IMR-90 (cell line): ENCODE data around the gene USH2A. TPM values are rescaled to one million over a fixed set of nuclear protein-coding genes. Genes with fewer than 3 reads are reported as not detected.

Experiments used
- ATAC-seq: fragments of 200-7000 bp; cut with Tn5 transposase; 2 replicates; pipeline ENCODE4 v1.9.1; 2020; ENCODE audit warnings: low read depth, mild to moderate bottlenecking, moderate library complexity
- BruUV-seq: library from RNA; stranded (reverse); fragments of 400-500 nt; replicated peaks from 2 replicates; lab custom pipeline; 2021; lab: Mats Ljungman, UMichigan
- CTCF ChIA-PET: fragments of 300-600 bp; formaldehyde crosslinking; extraction: SDS; loops from one replicate; lab custom pipeline; 2021; ENCODE audit warnings: antibody characterized with exemption; lab: Yijun Ruan, JAX
- POLR2A ChIA-PET: fragments of 300-600 bp; sonication (Branson Sonifier 250); formaldehyde crosslinking; loops from one replicate; lab custom pipeline; 2022; ENCODE audit warnings: antibody characterized with exemption; ENCODE audit not compliant: unreplicated experiment; lab: Charles Lee
- DNase-seq: peaks from one replicate; pipeline ENCODE4 v3.0.0; 2013
- H2AFZ ChIP-seq: replicated peaks from 2 replicates; pipeline ENCODE3; 2013; ENCODE audit warnings: low read length, mild to moderate bottlenecking; ENCODE audit not compliant: poor library complexity
- H2AK5ac ChIP-seq: 2 replicates; pipeline ENCODE4 v1.6.1; 2013; ENCODE audit warnings: low read depth, low read length, inconsistent platforms
- H2AK9ac ChIP-seq: replicated peaks from 2 replicates; pipeline ENCODE3; 2013; ENCODE audit warnings: mild to moderate bottlenecking, low read depth, low read length, moderate library complexity; ENCODE audit not compliant: poor library complexity
- H2BK120ac ChIP-seq: 2 replicates; pipeline ENCODE4 v1.6.1; 2013; ENCODE audit warnings: low read depth, low read length, inconsistent platforms
- H2BK15ac ChIP-seq: 3 replicates; pipeline ENCODE4 v1.6.1; 2013; ENCODE audit warnings: low read depth, low read length, inconsistent platforms
- H2BK20ac ChIP-seq: 2 replicates; pipeline ENCODE4 v1.6.1; 2013; ENCODE audit warnings: low read depth, mild to moderate bottlenecking, inconsistent platforms, low read length, moderate library complexity
- H2BK5ac ChIP-seq: 2 replicates; pipeline ENCODE4 v1.6.1; 2013; ENCODE audit warnings: mild to moderate bottlenecking, low read depth, low read length, inconsistent platforms; ENCODE audit not compliant: poor library complexity, severe bottlenecking
- H3K14ac ChIP-seq: replicated peaks from 2 replicates; pipeline ENCODE4 v1.6.1; 2013; ENCODE audit warnings: low read depth, low read length, inconsistent platforms
- H3K18ac ChIP-seq: 2 replicates; pipeline ENCODE4 v1.6.1; 2013; ENCODE audit warnings: low read depth, low read length, control low read depth
- H3K23ac ChIP-seq: 2 replicates; pipeline ENCODE4 v1.6.1; 2013; ENCODE audit warnings: low read depth, low read length, inconsistent platforms
- H3K27ac ChIP-seq: 2 replicates; pipeline ENCODE4 v1.5.1; 2013; ENCODE audit warnings: mild to moderate bottlenecking, control low read depth, low read length; ENCODE audit not compliant: insufficient read depth
- H3K27me3 ChIP-seq: 2 replicates; pipeline ENCODE4 v1.6.1; 2013; ENCODE audit warnings: low read length; ENCODE audit not compliant: control insufficient read depth, insufficient read depth
- H3K36me3 ChIP-seq: 2 replicates; pipeline ENCODE4 v1.6.1; 2013; ENCODE audit warnings: low read length, mixed read lengths; ENCODE audit not compliant: control insufficient read depth, insufficient read depth
- H3K4ac ChIP-seq: 2 replicates; pipeline ENCODE4 v1.6.1; 2013; ENCODE audit warnings: low read depth, low read length, inconsistent platforms
- H3K4me1 ChIP-seq: 2 replicates; pipeline ENCODE4 v1.6.1; 2013; ENCODE audit warnings: low read length, mixed read lengths; ENCODE audit not compliant: control insufficient read depth, insufficient read depth
- H3K4me2 ChIP-seq: 2 replicates; pipeline ENCODE4 v1.6.1; 2013; ENCODE audit warnings: low read depth, mild to moderate bottlenecking, control low read depth, low read length, moderate library complexity
- H3K4me3 ChIP-seq: 2 replicates; pipeline ENCODE4 v1.5.1; 2013; ENCODE audit warnings: low read depth, mild to moderate bottlenecking, control low read depth, low read length, moderate library complexity; ENCODE audit not compliant: insufficient read depth
- H3K56ac ChIP-seq: 2 replicates; pipeline ENCODE4 v1.6.1; 2013; ENCODE audit warnings: low read length, inconsistent platforms; ENCODE audit not compliant: insufficient read depth; ENCODE audit errors: extremely low read depth
- H3K79me1 ChIP-seq, 2 experiments: 2 replicates each; pipeline ENCODE4 v1.6.1; 2013; ENCODE audit warnings: low read length in 2 of 2, inconsistent platforms in 1 of 2, low read depth in 1 of 2
- H3K9ac ChIP-seq: 2 replicates; pipeline ENCODE4 v1.6.1; 2013; ENCODE audit warnings: low read depth, low read length, control low read depth
- H3K9me1 ChIP-seq: 2 replicates; pipeline ENCODE4 v1.6.1; 2013; ENCODE audit warnings: low read length, inconsistent platforms; ENCODE audit not compliant: insufficient read depth
- H3K9me3 ChIP-seq: 2 replicates; pipeline ENCODE4 v1.6.1; 2013; ENCODE audit warnings: low read length; ENCODE audit not compliant: control insufficient read depth, insufficient read depth
- H4K20me1 ChIP-seq: 2 replicates; pipeline ENCODE4 v1.6.1; 2013; ENCODE audit warnings: low read length, inconsistent platforms; ENCODE audit not compliant: insufficient read depth
- H4K5ac ChIP-seq: 2 replicates; pipeline ENCODE4 v1.6.1; 2013; ENCODE audit warnings: mild to moderate bottlenecking, low read depth, low read length, control low read depth
- H4K8ac ChIP-seq, 2 experiments: 2 replicates each; pipeline ENCODE4 v1.6.1; 2013; ENCODE audit warnings: low read depth in 2 of 2, low read length in 2 of 2, control low read depth in 1 of 2, inconsistent platforms in 1 of 2
- H4K91ac ChIP-seq: 2 replicates; pipeline ENCODE4 v1.6.1; 2013; ENCODE audit warnings: low read depth, low read length, inconsistent platforms; ENCODE audit not compliant: insufficient read depth
- CEBPB ChIP-seq: IDR thresholded peaks from 2 replicates; pipeline ENCODE4 v1.6.1; 2012; ENCODE audit warnings: low read depth, low read length, improper control_type of control experiment
- FOS ChIP-seq: fragments of 150-350 bp; IDR thresholded peaks from 2 replicates; pipeline ENCODE4 v1.6.1; 2016; ENCODE audit warnings: low read depth, low read length
- MAFK ChIP-seq: IDR thresholded peaks from 2 replicates; pipeline ENCODE4 v1.6.1; 2012; ENCODE audit warnings: low read depth, low read length, improper control_type of control experiment
- RFX5 ChIP-seq: IDR thresholded peaks from 2 replicates; pipeline ENCODE4 v1.8.0; 2012; ENCODE audit warnings: low read depth, mild to moderate bottlenecking, low read length, moderate library complexity
- USF2 ChIP-seq: fragments of 150-350 bp; IDR thresholded peaks from 2 replicates; pipeline ENCODE4 v1.6.1; 2017; ENCODE audit warnings: mild to moderate bottlenecking, antibody characterized with exemption, low read length, low read depth
- dilution Hi-C: fragments of 300-500 bp; cut with HindIII; formaldehyde crosslinking; loops from one replicate; pipeline ENCODE4 v1.14.3; 2018; ENCODE audit warnings: low sequenced_read_pairs; ENCODE audit not compliant: unreplicated experiment
- in situ Hi-C: fragments of 300-500 bp; cut with MboI; formaldehyde crosslinking; loops from 3 replicates; pipeline ENCODE4 v1.14.3; 2019; ENCODE audit warnings: low sequenced_read_pairs, inconsistent platforms, mixed read lengths
- intact Hi-C: fragments of 100-400 bp; cut with micrococcal nuclease; formaldehyde crosslinking; loops from 2 replicates; pipeline ENCODE4 v1.10.0; 2022
- polyA plus RNA-seq, 3 experiments: library from polyadenylated mRNA; depleted of rRNA; stranded (reverse); fragments of >200 nt; gene quantifications; 2 replicates each; pipeline ENCODE4 v1.2.3, GENCODE V29; 2012; ENCODE audit warnings: low replicate concordance in 1 of 3
- total RNA-seq: library from RNA; depleted of rRNA; stranded (reverse); fragments of >200 nt; gene quantifications from 2 replicates; pipeline ENCODE4 v1.2.3, GENCODE V29; 2012
- TF ChIP-seq, protein P1 (sequence below): fragments of 150-350 bp; IDR thresholded peaks from 2 replicates; pipeline ENCODE4 v1.6.1; 2016; ENCODE audit warnings: low read depth, mild to moderate bottlenecking, low read length, moderate library complexity, borderline replicate concordance
- TF ChIP-seq, protein P2 (sequence below): conservative IDR thresholded peaks from 2 replicates; pipeline ENCODE4 v1.5.1; 2012; ENCODE audit warnings: mild to moderate bottlenecking, low read depth, low read length, improper control_type of control experiment

Gene USH2A
- total and polyA plus RNA-seq, 2 of the 4 experiments (the other 2 are of a cell fraction), result under 0.01 to 0.02 TPM

DNA sequence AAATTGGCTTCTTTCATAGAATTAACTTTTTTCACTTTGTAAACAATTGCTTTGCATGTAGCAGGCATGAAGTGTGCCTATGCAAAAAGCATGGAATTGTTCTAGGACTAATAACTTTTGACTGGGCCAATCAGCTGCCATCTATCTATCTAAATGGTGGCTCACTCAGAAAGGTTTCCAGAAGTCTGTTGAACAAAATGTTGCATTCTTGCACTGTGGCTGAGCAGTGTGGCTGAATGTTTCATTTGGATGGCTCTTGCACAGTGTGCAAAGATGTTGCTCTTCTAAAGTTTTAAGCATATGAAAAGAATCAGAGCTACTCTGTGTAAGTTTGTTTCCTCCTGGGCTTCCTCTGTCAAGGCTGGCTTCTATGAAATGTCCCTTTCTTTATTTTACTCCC is 642.6 kb downstream of the USH2A start:
- H2BK120ac ChIP-seq, result no peak overlapping the region
- H3K4me3 ChIP-seq, result no peak overlapping the region
- intact Hi-C loops, result no loop called here
- H3K4me1 ChIP-seq, result peaks cover 3% of the 10 kb centered on the region; the same call in 1 of the 2 replicates
- BruUV-seq, result no TSS peak
- H3K27me3 ChIP-seq, result no peaks in the 10 kb centered on the region
- H3K9me3 ChIP-seq, result no peaks in the 10 kb centered on the region
- in situ Hi-C loops, result no loop called here
- H3K27ac ChIP-seq, result no peak overlapping the region
- ChIA-PET POLR2A (no interaction called here), CTCF (no interaction called here)
- no peak overlapping the region for H2AK9ac ChIP-seq
- H4K8ac ChIP-seq, result no peak overlapping the region
- H4K20me1 ChIP-seq, result no peaks in the 10 kb centered on the region
- H3K36me3 ChIP-seq, result no peaks in the 10 kb centered on the region
- no peak overlapping the region for H3K4me2 ChIP-seq
- H3K4ac ChIP-seq, result no peak overlapping the region
- H3K18ac ChIP-seq, result no peak overlapping the region
- H3K23ac ChIP-seq, result no peak overlapping the region
- ATAC-seq (no peak; the same call in 1 of the 2 replicates), DNase-seq (no peak)
- H4K5ac ChIP-seq, result no peak overlapping the region
- H3K14ac ChIP-seq, result no peak overlapping the region
- no peak overlapping the region for H2BK15ac ChIP-seq
- H2BK20ac ChIP-seq, result no peak overlapping the region
- H2BK5ac ChIP-seq, result no peak overlapping the region
- dilution Hi-C loops, result no loop called here
- H3K56ac ChIP-seq, result no peak overlapping the region
- H2AK5ac ChIP-seq, result no peak overlapping the region
- no peak overlapping the region for H4K91ac ChIP-seq
- no peak overlapping the region for H3K9ac ChIP-seq
- no peak overlapping the region for H2AFZ ChIP-seq
- no peak for TF ChIP-seq CEBPB
- TF ChIP-seq, protein P1, sequence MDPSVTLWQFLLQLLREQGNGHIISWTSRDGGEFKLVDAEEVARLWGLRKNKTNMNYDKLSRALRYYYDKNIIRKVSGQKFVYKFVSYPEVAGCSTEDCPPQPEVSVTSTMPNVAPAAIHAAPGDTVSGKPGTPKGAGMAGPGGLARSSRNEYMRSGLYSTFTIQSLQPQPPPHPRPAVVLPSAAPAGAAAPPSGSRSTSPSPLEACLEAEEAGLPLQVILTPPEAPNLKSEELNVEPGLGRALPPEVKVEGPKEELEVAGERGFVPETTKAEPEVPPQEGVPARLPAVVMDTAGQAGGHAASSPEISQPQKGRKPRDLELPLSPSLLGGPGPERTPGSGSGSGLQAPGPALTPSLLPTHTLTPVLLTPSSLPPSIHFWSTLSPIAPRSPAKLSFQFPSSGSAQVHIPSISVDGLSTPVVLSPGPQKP, result no peak
- no peak for TF ChIP-seq USF2
- TF ChIP-seq RFX5, result no peak
- no peak for TF ChIP-seq MAFK
- TF ChIP-seq FOS, result no peak
- TF ChIP-seq, protein P2, sequence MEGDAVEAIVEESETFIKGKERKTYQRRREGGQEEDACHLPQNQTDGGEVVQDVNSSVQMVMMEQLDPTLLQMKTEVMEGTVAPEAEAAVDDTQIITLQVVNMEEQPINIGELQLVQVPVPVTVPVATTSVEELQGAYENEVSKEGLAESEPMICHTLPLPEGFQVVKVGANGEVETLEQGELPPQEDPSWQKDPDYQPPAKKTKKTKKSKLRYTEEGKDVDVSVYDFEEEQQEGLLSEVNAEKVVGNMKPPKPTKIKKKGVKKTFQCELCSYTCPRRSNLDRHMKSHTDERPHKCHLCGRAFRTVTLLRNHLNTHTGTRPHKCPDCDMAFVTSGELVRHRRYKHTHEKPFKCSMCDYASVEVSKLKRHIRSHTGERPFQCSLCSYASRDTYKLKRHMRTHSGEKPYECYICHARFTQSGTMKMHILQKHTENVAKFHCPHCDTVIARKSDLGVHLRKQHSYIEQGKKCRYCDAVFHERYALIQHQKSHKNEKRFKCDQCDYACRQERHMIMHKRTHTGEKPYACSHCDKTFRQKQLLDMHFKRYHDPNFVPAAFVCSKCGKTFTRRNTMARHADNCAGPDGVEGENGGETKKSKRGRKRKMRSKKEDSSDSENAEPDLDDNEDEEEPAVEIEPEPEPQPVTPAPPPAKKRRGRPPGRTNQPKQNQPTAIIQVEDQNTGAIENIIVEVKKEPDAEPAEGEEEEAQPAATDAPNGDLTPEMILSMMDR, result no peak
- no peaks in the 10 kb centered on the region for H3K9me1 ChIP-seq
- H3K79me1 ChIP-seq, result no peaks in the 10 kb centered on the region
